ENCODE measurements around the gene PALMD. TPM values are rescaled to one million over a fixed set of nuclear protein-coding genes. Genes with fewer than 3 reads are reported as not detected.
A peak's percentile ranks its signal among the peaks of the same experiment; 100 is the strongest.

The PALMD gene
- total RNA-seq, 1 experiment from 2014 or later, result 75.1 TPM

DNA sequence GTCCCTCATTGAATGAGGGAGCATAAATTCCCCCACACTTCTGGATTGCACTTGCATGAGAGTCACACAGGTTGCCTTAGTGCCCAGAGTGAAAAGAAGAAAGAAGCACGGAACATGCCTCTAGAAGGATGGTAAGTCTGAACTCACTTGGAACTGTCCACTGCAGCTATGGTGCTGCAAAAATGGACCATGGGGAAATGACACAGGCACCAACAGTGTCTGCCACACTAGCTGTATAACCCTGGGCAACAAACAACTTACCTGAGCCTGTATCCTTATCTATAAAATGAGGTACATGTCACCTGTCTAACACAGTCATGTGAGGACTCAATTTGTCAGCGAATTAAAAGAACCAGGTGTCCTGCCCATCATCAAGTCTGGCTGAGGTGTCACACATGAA, 50.7 kb downstream of the PALMD start:
- no peak for DNase-seq (ENCODE audit: low read depth)

DNA sequence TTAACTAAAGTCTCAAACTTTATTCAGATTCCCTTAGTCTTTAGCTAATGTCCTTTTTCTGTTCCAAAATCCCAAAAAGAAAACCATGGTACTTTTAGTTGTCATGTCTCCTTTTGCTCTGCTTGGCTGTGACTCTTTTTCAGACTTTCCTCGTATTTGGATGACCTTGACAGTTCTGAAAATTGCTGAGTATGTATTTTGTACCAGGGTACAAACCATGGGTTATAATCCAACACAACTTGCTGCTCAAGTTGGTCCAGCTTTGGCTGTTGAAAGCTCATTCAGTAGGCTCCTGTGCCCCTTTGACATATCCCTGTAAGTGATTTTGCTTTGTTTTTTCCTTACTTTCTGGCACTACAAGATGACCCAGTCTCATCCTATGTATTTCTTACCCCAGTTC, 51.7 kb downstream of the PALMD start:
- no peak for DNase-seq (ENCODE audit: low read depth)

DNA sequence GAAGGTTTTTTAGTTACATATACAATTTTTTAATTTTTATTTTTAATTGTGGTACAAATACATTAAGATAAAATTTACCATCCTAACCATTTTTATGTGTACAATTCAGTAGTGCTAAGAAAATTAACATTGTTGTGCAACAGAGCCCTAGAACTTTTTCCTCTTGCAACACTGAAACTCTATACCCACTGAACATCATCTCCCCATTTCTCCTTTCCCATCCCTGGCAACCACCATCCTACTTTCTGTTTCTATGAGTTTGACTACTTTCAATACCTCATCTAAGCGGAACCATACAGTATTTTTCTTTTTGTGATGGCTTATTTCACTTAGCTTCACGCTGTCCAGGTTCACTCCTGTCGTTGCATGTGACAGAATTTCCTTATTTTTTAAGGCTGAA, 54.1 kb downstream of the PALMD start:
- no peak for DNase-seq (ENCODE audit: low read depth)

DNA sequence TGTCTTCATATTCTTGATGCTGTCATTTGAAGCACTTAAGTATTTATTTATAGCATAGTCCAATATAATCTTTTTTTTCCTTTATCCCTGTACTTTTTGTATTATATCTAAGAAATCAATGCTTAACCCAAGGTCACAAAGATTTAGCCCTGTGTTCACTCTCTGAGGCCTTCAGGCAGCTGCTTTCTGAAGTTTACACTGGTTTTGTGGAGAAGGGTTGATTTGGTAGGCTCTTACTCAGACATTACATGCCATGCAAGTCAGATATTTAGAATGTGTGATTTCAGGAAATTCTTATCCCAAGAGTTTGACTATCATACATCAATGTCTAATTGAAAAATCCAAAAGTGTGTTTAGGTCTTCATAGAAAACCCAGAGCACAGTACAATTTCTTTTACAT, 56.3 kb downstream of the PALMD start:
- peak; percentile 68 for DNase-seq (ENCODE audit: low read depth)

DNA sequence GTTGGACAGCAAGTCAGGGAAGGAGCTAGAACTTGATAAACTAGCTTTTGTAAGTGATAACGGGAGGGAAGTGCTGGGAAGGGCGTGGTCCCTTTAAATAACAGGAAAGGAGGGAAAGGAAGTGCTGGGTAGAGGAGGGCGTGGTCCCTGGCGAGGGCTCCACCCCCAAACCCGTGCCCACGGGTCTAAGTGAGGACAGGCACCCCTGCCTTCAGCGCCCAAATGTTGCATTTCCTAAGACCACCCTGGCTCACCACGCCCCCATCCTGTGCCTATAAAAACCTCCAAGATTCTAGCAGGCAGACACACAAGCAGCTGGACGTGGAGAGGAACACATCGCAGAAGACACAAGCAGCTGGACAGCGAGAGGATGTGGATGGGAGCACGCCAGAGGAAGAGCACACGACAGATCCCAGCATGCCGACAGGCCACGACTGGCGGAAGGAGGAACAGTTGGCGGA, 58.5 kb downstream of the PALMD start:
- no peak for DNase-seq (ENCODE audit: low read depth)

DNA sequence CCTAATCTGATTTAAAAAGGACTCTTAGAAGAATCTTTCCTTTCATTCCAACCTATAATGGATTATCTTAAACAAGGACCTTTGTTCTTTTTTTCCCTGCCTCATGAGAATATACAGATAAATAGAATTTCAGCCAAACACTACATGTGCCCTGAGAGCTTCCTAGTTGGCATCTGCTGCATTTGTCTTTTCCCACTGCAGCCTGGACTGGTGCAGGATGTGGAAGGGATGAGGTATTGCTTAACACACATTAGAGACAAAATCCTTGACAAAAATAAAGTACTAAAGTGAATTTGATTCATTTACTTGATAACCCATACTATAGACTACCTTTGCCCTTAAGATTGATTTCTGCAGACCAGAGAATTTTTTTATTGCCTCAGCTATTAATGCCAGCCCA, 59.5 kb downstream of the PALMD start:
- DNase-seq (ENCODE audit: low read depth), result peak; percentile 36

DNA sequence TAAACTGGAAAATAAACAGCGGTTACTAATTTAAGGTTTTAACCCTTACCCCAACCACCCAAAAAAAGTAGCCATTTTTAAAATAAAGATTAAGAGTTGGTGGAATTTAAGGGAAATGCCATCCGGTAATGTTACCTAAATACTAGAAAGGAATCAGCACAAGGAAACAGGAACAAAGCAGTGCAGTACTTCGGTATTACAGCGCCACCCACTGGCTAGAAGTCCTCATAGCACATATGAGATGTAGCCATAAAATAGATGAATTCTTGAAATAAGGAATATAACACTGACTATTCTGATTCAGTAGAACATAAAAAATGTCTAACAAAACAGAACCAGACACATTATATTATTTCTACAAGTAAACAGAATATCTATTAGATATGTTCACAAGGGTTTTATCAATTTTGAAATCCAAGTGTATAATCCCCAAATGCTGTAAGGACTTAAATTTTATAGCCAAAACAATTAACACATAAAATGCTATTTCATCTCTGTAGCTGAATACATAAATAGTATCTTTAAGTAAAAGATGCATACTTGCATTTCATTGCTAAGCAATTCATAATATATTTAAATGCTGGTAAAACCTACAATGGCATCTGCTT, 61.7 kb downstream of the PALMD start:
- DNase-seq (ENCODE audit: low read depth), result peak; percentile 66

DNA sequence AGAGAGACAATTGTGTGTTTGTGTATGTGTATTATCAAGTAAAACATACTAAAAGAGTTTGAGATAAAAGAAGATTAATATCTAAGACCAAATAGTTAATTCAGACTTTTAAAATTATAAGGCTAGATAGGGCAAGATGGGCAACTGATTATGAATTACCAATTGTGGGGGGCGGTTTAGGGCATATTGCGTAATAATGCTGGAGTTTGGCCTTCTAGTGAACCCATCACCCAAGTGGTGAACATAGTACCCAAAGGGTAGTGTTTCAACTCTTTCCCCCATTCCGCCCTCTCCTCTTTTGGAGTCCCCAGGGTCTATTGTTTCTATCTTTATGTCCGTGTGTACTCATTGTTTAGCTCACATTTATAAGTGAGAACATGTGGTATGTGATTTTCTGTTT, 65.1 kb downstream of the PALMD start:
- DNase-seq (ENCODE audit: low read depth), result no peak

DNA sequence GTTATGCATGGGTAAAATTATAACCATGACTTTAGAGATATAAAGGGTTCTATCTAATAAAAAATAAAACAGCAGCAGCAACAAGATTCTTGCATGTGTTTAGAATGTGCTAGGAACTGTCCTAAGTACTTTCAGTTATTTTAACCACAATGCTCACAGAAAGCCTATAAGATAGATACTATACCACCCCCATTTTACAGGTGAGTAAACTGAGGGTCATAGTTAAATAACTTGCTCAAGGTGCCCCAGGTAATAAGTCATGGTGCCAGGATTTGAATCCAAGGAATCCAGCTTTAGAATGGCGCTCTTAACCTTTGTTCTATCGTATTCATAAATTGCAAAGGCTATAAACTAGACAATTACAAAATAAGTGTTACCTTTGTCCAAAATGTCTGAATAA, 67.1 kb downstream of the PALMD start:
- DNase-seq (ENCODE audit: low read depth), result no peak

DNA sequence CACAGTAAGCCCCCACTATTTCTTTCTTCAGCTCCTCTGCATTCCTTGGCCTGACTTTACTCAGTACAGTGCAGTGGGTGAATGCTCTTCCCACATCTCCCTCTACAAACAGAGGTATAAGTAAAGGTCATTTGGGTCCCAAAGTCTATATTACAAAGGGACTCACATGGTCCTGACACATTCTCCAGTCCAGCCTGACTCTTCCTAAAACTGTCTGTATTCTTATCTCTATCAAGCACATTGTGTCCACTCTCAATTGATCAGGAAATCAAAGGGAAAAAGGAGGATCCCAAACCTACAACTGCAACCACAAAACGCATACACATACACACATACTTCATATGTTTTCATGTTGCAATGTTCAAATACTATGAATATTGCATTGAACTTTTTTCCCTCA, 71.1 kb downstream of the PALMD start:
- no peak for DNase-seq (ENCODE audit: low read depth)

DNA sequence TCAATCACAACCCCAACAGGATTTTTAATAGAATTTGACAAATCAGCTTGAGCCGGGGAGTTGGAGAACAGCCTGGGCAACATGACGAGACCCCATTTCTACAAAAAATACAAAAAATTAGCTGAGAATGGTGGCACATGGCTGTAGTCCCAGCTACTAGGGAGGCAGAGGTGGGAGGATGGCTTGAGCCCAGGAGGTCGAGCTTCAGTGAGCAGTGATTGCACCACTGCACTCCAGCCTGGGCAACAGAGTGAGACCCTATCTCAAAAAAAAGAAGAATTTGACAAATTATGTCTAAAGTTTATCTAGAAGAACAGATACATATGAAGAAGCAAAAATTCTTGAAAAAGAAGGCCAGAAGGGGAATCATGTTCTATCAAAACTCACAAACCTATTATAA, 77.3 kb downstream of the PALMD start:
- DNase-seq (ENCODE audit: low read depth), result no peak

DNA sequence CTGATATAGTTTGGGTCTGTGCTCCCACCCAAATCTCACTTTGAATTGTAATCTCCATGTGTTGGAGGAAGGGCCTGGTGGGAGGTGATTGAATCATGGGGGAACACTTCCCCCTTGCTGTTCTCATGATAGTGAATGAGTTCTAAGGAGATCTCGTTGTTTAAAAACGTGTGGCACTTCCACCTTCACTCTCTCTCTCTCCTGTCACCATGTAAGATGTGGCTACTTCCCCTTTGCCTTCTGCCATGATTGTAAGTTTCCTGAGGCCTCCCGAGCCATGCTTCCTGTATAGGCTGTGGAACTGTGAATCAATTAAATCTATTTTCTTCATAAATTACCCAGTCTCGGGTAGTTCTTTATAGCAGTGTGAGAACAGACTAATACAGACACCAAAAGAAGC, 80.1 kb downstream of the PALMD start:
- DNase-seq (ENCODE audit: low read depth), result no peak

DNA sequence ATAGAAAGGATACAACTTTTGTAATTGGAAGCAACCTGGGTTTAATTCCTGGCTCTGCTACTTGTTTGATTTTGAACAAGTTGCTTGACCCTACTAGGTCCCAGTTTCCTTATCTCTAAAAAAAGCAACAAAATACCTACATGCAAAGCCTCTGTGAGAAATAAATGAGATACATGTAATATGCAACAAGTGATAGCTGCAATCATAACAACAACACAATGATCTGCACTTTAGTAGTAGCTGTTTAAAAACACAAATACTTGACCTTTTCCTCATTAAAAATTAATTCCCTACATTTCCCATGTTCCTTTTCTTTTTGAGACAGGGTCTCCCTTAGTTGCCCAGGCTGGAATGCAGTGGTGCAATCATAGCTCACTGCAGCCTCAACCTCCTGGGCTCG, 80.5 kb downstream of the PALMD start:
- no peak for DNase-seq (ENCODE audit: low read depth)

DNA sequence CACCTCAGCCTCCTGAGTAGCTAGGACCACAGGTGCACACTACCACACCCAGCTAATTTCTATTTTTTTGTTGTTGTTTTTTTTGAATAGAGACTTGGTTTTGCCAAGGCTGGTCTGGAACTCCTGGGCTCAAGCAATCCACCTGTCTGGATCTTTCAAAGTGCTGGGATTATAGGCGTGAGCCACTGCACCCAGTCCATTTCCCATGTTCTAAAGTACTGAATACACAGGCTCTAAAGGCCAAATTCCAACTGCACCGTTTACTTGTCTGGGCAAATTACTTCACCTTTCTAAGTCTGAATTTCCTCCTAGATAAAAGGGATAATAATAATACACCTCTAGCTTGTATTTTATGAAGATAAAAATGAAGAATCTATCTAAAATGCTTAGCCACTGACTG, 80.9 kb downstream of the PALMD start:
- DNase-seq (ENCODE audit: low read depth), result no peak

DNA sequence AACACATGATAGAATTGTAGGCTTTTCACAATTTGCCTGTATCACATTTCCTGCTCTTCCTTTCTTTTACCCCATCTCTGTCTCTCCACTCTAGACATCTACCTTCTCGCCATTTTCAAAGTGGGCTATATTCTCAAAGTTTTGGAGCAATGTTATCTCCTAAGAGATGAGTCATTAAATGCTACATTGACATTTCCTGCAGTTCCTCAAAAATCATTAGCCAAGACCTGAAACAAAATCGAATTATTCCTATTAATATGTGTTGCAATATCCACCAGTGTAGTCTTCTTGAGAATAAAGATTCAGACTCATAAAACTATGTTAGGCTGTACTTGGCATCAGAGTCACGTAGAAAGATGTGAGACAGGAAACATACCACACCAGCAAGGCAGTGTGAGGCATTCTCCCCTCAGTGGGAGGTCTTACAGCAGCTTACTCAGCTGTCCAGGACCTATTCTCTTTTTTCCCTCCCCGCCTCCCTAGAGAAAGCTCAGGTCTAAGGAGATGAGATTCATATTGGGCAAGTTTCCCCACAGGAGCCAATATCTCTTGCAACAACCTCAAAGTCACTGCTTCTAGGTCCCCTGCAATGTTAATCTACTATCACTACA, 81.8 kb downstream of the PALMD start:
- DNase-seq (ENCODE audit: low read depth), result peak; percentile 80

DNA sequence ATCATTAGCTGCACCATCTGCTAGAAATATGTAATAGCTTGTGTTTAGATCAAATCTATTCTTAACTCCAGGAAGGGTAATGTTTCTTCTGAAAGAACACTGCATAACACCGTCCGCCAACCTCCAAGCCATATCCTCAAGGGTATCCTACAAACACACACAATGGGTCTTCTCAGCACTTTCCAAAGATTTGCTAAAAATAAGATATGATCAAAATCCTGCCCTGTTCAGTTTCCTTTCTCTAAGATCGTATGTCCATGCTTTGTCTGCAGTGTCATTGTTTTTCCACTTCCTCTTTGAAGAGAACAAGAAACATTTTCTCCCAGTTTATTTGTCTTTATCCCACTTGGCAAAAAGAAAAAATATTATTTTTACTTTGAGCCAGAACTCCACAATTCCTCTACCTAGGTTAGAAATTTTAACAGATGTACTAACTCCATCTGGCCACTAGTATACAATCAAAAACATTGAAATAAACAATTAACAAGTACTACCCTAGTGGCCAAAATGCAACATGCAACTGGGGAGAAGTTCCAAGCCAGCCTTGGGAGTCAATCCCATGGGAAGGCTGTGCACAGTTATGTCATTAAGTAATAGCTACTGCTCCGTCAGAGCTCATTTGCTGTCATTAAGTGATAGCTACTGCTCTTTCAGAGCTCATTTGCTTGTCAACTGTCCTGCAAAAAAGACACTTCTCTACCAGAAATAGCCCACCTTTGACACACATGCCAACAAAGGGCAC, 82.8 kb downstream of the PALMD start:
- peak; percentile 59 for DNase-seq (ENCODE audit: low read depth)

DNA sequence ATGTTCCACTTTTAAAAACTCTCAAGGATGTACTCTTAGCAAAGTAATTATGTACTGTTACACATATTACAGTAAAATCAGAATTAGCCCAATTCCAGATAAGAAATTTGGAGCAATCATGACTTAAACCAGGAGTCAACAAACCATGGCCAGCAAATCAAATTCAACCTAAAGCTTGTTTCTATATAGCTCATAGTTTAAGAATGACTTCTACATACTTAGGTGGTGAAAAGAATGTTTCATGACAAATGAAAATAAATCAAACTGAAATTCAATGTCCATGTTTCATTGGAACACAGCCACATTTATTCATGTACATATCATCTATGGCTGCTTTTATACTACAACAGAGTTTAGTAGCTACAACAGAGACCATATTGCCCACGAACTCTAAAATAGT, 85.5 kb downstream of the PALMD start:
- no peak for DNase-seq (ENCODE audit: low read depth)

DNA sequence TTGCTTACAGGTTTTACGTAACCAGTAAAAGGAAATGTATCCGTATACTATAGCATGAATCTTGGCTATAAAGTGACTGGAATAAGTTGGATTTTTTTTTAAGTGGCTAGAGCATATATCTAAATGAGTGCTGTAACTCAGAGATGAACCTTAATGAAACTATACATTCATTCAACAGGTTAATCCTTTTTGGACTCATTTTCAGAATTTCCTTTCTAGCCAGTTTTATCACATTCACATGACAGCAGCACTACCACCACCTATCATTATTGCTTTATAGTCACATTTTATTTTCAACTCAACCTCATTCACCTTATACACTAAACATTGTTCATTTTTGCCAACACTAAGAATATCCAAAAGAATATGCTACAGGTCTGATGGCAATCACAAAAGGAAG, 89.9 kb downstream of the PALMD start:
- DNase-seq (ENCODE audit: low read depth), result no peak

DNA sequence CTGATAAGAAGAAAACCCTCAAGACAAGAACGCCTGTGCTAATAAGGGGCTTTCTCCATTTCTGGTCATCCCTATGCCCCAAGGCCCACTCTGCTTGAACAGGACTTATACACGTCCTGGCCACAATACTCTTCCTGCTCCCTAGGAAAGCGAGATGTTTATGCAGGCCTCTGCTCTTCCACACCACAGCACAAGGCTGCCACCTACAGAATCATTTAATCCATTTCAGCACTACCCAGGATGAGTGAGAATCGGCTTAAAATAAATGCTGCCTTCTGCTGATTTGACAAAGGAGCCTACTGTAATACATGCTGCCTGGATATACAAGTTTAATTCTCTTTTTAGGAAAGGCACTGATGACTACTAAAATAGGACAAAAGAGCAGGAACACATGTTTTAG, 91.1 kb downstream of the PALMD start:
- peak; percentile 75 for DNase-seq (ENCODE audit: low read depth)

DNA sequence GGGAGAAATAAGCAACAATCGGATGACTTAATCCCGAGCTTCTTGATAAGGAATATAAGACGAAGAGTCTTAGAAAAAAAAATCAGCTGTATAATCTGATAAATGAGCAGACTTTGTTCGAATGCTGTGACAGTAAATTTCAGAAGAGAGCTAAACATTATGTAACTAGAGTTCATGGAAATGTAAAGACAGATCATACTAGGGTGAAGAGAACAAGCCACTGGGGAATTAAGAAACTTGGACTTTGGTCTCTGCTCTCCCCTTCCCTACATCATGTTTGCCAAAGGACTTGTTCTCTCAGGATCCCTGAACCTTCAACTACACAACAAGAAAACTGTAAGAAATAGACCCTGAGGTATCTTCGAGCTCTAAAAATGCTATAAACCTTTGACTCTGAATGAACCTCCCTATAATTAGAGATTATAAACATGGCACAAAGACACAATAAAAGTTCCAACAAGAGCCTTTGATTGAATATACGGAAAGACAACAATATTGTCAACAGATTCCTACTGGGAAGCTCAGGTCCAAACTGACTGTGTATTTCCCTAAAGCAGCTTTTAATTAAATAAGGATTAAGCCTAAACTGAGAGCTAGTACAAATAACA, 93.0 kb downstream of the PALMD start:
- DNase-seq (ENCODE audit: low read depth), result no peak

DNA sequence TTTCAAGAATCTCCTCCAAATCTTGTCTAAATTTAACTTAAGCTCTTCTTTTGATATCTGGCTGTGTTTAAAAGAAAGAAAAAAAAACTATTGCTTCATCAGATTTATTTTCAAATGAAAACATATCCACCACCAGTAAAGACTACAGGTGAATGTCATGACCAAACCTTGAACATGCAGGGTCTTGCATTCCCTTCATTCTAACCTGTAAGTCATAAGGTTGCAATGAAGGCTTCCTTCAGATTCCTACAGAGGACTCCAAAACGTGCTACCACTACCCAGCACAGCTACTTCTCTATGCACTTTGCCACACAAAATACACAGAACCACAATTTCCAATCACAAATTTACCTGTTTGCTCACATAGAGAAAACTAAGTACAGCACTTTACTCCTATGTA, 94.2 kb downstream of the PALMD start:
- no peak for DNase-seq (ENCODE audit: low read depth)

All from LHCN-M2 (cell line).